Activated naive CD4-positive, alpha-beta T cell (primary cell): Measurements from ENCODE around the gene MSI2.

ENCODE experiments used
- DNase-seq, 4 experiments: peaks; one replicate each; lab custom pipeline; 2025; lab: John Stamatoyannopoulos, UW

MSI2 gene

DNA sequence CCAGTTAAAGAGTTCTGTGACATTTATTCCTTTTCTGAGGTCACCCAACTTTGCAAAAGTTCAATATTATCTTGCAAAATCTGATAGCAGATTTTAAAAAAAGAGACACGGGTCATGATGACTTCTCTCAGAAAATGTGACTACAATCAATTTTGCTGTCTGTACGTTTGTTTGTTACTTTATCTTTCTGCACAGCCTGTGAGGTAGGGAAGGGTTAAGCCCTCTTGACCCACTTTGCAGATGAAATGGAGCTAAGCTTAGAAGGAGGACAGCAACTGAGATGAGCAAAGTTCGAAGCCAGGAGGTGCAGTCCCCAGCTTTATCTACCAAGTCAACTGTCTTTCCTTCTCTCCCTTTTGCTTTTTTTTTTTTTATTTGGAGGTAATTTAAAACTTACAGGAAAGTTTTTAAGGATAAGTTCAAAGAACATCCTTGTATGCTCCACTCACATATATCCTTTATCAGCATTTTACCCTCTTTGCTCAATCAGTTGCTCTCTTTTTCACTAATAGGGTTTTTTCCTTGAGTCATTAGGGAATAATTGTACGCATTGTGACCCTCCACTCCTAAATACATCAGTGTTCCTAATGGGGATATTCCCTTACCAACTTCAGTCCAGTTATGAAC is 86.8 kb downstream of the MSI2 start:
- DNase-seq: no peak

DNA sequence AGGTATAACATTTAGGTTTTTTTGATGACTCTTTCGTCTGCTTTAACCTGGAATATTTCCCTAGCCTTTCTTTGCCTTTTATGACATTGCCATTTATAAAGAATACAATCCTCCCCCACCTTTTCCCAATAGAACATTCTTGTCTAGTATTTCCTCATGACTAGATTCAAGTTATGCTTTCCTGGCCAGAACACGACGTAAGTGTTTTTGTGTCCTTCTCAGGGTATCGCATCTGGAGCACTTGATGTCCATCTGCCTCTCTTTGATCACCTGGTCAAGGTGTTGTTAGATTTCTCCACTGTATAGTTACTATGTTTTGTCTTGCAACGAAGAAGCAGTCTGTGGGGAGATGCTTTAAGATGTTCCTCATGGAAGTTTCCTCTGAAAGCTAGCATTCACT is 87.4 kb downstream of the MSI2 start:
- DNase-seq: no peak

DNA sequence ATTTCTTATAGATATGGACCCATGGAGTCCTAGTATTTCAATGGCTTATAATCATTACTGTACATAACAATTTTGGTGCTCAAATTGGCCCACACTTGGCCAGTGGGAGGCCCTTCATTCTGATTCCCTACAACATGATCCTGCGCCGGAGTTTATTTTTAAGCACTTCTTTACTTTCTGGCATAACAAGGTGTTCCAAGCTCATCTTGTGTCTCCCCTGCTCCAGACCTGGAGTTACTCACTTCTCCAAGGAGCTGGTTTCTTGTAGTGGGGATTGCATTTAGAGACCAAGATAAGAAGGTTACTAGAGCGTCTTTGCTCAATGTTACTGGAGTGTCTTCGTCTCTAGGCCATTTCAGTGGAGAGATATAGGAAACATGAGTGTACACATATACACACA is 87.9 kb downstream of the MSI2 start:
- no peak for DNase-seq

DNA sequence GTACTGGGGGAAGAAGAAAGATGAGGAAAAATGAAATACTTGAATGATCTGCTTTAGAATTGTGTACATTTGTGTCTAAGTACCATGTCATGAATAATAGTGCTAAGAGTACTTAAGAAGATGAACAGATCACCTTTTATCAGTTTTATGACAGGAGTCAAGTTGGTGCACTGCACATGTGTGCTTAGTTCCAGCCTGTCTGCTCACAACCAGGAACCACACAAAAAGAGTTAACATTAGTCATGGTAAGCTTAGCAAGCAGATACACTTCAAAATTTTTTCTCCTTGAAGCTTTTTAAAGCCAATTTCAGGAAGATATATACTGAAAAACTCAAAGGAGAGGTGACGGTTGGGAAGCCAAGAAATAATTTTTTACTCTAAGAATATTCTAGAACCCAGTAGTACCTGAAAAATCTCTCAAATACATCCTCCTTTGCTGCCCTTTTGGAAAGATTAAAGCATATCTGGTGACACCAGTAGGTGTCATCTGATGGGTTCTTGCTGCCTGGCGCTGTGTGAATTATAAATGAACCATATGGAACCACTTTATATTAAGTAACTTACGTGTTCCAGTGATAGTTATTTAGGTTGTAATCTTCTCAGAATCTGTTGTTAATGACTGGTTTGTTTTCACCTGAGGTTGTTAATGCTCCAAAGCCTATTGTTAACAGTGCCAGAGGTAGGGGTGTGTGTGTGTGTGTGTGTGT is 93.4 kb downstream of the MSI2 start:
- DNase-seq: no peak

DNA sequence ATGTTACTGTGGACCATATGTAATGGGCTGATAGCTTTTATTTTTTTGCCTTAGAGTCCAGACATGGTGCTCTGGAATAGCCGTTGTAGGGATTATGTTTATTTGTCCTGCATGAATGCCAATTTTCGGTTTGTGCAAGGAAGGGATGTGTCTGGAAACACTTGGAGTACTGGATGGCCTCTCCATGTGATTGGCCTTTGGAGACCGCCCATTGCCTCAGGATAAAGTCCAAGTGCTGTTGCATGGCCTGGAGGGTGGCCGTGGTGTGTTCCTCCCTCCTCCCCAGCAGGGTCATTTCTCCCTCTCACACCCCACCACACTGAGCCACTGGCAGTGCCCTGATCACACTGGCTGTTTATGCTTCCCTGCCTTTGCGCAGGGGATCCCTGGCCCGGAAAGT is 93.9 kb downstream of the MSI2 start:
- no peak for DNase-seq

DNA sequence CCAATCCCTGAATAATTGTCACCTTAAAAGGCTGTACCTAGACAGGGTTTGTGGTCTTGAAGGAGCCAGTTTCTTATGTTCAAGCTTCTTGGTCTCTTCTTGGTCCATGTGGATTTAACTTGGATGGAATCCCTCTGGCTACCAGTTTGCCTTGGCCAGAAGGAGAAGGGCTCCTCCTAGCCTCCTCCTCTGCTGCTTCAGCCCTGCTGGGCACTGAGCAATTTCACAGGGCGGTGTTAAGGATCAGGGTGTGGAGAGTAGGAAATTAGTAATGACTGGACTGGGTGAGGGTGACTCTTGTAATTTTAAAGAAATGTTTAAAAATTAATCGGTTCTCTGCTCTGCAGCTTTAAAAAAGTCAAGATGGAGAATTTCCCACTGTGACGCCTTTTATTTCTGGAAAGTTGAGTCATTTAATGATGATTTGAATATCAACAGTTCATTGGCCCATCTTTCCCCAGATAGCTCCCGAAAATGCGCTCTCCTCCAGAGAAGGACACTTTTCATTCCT is 96.4 kb downstream of the MSI2 start:
- DNase-seq: no peak

DNA sequence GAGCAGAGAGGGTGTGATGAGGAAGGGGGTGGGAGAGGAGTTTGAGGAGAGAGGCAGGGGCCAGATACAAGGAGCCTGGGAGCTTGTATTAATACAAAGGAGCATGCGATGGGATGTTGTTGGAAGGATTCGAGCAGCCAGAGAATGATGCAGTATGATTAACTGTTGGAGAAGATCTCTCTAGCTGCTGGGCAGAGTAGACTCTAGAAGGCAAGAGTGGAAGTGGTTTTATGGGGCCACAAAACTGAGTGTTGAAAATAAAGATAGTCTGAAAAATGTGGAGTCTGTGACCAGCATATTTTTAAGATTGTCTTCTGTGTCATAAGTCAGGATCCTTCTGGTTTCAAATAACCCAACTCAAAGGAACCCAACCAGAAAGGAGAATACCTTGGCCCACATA is 98.3 kb downstream of the MSI2 start:
- no peak for DNase-seq

DNA sequence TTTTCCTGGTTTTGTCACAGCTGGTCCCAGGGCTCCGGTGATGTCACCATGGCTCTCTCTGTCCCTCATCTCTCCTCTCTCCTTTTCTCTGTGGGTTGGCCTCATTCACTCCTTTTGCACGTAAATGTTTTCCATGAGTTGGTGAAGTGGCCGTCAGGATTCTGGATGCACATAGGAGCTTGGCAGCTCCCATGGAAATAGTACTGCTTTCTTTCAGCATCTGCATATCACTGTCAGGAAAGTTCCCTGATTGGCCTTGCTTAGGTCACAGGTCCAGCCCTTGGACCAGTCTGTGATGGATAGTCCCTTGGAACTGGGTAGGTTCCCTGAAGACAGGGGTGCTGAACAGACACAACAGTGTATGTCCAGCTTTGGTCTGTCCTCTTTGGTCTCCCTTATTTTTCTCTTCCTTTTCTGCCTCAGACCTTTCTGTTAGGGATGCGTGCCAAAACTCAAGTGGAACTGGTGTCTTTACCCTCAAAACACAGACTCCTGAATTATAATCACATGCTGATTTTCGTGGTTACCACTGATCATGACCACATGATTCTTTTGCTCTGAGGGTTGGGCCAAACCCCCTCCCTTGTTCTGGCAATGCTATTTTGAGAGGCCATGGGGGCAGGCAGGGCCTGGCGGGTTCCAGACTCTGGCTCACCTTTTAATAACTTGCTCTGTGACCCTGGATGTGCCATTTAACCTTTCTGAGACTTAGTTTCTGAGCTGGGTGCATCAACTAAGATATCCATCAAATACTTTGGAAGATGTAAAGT is 99.0 kb downstream of the MSI2 start:
- DNase-seq: no peak

DNA sequence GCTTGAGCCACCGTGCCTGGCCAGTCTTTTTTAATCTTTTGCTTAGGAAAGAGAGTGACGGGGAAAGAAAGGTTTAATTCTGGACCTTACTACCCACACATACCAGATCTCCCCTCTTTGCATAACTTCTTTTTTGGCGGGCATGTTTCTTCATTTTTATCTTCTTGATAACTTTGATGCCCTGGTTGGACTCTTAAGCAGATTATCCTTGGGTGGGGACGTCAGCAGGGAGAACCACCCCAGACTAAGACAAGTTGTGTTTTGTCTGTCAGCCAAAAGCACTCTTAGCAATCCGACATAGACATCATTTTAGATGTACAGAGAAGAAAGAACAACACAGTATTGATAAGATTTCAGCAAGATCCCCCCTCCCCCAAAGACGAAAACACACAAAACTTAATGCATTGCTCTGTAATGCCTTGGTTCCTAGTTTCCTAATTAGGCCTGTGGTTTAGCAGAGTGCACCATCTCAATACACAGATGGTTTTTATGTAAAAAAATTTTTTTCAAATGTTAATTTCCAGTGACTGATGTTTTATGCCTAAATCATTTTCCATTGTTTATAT is 99.9 kb downstream of the MSI2 start:
- no peak for DNase-seq

DNA sequence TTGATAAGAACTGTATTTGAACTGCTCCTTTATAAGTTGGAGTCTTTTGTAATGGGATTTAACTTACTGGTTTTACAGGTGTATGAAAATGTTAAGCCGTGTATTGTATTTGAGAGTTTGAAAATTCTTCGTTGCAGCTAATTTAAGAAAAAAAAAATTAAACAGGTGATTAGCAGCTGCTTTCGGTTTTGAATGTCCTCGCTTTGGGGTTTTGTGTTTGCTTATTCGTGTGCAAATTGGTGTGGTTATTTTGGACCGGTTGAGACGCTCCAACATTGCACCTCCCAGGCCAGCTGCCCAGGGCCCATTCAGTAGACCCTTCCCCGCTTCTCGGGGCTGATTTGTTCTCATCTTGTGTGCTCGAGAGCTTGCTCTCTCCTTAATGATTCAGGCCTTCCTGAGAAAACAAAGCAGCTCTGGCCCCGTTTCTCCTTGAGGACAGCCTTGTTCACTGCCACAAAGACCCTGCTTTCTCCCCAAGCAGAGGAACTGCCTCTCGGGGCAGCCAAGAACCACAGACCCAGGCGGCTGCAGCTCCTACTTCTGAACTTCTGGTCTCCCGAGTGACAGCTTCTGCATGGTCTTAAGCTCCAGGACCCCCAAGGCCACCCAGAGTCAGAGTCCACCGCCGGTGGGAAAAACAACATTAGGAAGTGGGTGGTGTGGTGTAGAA is 100.5 kb downstream of the MSI2 start:
- DNase-seq: no peak

DNA sequence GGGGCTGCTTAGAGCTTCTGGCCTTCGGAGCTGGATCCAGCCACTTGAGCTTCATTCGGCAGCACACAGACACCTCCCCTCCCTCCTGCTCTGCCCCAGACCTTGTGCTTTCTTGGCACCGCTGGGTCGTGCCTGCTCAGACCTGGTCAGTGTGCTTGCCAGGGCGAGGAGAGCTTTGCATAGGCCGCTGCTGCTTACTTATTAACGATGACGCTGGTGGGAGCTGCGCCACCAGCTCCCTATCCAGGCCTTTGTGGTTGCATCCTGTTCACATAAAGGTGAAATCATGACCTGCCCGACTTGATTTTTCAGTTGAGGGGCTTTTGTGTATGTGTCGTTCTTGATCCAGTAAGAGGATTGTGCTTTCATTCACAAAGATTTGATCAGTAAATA is 101.1 kb downstream of the MSI2 start:
- no peak for DNase-seq

DNA sequence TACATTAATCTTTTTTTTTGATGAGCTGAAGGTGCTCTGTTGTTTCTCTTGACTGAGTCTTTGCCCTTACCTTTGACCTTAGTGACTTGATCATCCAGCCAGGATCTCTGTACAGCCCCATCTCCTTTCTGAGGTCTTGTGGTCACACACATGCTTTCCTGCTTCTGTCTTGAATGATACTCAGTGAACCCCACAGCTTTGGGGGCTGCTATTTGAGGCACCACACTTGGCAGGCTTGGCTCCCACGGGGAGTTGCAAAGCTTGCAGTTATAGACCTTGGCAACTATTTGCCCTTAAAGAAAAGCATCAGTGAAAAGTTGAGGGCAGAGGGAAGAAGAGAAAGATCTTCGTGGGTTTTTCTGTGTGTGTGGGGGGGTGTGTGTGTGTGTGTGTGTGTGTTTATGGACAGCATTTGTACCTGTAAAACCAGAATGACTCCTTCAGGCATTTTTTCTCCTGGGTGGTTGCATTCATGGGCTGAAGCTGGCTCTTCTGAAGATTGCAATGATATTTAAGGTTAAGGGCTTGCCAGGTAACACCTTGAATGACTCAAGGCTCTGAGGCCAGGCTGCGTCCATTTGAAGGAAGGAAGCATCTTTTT is 101.6 kb downstream of the MSI2 start:
- no peak for DNase-seq

DNA sequence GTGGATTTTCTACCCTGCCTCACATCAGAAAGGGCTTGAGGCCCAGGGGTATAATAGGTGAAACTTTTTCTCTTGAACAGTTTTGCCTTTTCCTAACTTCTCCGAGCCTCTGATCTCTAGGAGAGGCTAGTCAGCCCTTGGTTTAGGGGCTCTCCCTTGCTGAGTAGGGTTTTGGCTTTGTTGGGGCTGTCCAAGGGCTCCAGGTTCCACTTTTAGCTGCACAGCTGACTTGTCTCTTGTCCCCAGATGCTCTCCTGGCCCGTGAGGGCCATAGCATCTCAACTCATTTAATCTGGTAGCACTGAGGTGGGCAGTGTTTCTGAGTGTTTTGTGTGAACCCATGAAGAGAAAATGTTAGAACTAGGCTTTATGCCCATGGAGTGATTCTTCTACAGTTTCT is 103.9 kb downstream of the MSI2 start:
- DNase-seq: no peak

DNA sequence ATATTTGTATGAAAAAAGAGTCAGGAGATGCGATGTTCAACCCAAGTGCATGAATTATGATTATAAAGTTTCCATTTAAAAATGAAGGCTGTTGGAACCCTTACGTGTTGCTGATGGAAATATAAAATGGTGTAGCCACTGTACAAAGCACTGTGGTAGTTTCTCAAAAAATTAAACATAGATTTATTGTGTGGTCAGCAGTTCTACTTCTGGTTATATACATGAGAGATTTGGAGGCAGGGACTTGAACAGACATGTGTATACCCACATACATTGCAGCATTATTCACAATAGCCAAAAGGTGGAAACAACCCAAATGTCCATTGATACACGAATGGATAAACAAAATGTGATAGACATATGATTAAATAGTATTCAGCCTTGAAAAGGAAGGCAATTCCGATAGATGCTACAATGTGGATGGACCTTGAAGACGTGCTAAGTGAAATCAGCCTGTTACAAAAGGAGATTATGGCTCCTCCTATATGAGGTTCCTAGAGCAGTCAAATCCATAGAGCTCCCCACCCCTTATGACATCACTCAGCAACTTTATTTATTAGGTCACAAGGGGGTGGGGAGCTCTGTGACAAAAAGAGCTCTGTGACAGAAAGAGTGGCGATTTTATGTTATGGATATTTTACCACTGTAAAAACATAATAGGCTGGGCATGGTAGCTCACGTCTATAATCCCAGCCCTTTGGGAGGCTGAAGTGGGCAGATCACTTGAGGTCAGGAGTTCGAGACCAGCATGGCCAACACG is 106.7 kb downstream of the MSI2 start:
- no peak for DNase-seq

DNA sequence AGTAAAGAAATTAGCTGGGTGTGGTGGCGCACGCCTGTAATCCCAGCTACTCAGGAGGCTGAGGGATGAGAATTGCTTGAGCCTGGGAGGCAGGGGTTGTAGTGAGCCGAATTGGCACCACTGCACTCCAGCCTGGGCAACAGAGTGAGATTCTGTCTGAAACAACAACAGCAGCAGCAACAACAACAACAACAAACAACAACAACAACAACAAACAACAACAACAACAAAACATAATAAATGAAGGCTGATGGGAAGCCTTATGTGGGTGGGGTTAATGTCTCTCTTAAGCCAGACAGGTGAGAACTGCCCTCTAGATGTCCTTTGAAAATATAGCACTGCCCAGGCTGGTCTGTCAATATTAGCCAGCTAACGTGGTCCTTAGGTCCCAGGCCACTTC is 107.3 kb downstream of the MSI2 start:
- no peak for DNase-seq

DNA sequence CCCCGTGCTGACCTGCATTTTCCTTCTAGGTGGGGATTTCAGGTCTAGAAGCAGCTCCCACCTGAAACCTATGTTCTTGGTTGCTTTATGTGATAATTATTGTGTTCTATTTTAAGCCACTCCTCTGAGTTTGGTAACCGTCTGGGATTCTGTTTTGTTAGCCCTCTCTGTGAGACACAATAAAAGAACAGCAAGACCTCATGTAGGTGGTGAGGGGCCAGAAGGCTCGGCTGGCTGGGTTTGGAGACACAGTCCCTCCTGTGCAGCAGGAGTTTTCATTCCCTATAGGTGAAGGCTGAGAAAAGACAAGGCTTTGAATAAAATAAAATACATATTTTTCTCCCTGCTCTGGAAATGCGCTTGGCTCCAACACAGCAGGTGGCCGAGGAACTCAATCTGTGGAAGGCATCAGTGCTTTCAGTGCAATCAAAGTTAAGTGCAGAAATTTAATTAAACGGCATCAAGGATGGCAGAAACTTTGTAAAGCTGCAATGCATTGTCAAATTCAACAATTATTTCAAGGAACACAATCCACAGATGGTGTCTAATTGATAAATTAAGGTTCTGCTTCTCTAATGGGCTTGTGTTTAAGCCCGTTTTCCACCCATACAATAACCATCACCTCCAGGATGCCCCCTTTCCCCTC is 107.8 kb downstream of the MSI2 start:
- DNase-seq: no peak

DNA sequence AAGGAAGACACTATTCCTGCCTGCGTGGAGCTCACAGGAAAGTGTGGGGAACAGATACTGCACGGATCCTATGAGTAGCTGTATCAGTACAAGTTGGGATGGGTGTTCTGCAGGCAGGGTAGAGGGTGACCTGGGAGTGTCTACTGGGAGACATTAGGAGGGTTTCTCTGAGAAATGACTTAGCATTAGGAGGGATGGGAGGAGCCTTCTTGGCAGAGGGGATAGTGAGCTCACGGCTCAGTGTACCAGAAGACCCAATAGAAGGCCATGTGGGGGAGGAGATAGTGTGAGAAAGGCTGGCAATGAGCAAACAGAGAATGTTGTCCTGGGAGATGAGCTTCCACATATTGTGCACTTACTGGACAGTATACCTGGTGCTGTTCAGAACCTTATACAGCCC is 109.1 kb downstream of the MSI2 start:
- no peak for DNase-seq

DNA sequence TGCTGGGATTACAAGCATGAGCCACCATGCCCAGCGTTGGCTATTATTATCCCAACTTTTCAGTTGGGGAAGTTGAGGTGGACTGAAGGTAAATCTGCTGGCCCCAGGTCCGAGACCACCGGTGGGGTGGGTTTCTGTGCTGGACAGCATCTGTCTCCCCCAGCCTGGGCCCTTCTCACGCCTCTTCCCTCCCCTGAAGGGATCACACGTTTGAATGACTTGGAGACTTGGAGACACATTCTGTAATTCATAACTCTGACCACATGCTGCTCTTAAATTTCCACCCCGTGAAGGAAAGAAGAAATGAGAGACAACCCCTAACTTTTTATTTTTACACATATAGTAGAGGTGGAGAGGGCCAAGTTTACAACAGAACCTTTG is 109.8 kb downstream of the MSI2 start:
- DNase-seq: no peak

DNA sequence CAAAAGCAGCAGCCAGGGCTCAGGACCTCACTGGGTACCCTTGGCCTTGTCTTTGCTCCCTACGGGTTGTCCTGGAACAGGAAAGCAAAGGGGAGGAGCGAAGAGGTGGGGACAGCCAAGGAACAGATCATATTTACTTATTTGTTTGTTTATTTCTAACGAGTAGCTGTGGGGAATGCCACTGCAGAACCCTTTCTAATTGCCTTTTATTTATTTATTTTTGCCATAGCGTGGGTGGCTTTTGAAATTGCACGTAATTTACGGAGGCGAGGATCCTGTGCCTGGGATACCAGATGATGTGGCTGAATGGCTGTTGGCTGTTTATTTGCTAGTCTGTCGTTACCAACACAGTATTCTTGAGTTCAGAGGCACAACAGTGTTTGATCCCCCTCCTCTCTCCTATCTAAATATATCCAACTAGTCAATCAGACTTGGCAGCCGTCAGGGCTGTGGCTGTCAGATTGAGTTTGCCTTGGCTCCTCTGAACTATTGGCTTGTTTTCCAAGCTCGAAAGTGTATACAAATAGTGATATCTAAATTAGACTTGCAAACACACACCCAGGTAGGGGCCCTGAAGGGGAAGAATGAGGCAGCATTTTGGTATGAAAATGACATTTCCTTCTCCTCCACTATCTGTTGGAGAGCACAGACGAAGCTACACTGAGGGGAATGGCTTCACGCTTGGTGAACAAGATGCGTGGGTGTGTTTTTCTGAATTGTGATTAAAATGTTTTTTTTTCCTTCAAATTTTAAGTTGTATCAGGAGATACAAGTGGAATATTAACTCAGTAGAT is 110.4 kb downstream of the MSI2 start:
- no peak for DNase-seq
